ENCODE data around the gene GRN.
"Not testable (repeated sequence)": the region's sequence is repeated elsewhere in the genome, so short reads cannot be mapped to it uniquely, and the experiment has no call there.

Gene GRN

GRCh38 chr17:44362949-44363612 lies 18.0 kb downstream of the GRN start:
- peak; percentile 83 for DNase-seq

- DNase-seq, result peak; percentile 92
Measured at GRCh38 chr17:44363613-44364159, 18.6 kb downstream of the GRN start, which contains the start of gene FAM171A2. Gene FAM171A2 (minus strand): TSS chr17:44363853. CDS start chr17:44363714, 139 bp downstream.

GRCh38 chr17:44365051-44365450 lies 19.9 kb downstream of the GRN start:
- not testable (repeated sequence) for DNase-seq

GRCh38 chr17:44367231-44367979 lies 22.3 kb downstream of the GRN start:
- DNase-seq, result no peak

- not testable (repeated sequence) for DNase-seq
Measured at GRCh38 chr17:44368391-44369243, 23.5 kb downstream of the GRN start.

GRCh38 chr17:44369414-44370023 lies 24.4 kb downstream of the GRN start:
- DNase-seq, result not testable (repeated sequence)

- DNase-seq, result no peak
Measured at GRCh38 chr17:44372036-44372435, 26.9 kb downstream of the GRN start.

GRCh38 chr17:44374306-44375195 lies 29.4 kb downstream of the GRN start:
- DNase-seq, result no peak

- no peak for DNase-seq
Measured at GRCh38 chr17:44375196-44376017, 30.3 kb downstream of the GRN start.

- DNase-seq, result peak; percentile 71
Measured at GRCh38 chr17:44376124-44376523, 31.0 kb downstream of the GRN start.

- no peak for DNase-seq
Measured at GRCh38 chr17:44376779-44377178, 31.7 kb downstream of the GRN start.

GRCh38 chr17:44378171-44378705 lies 33.1 kb downstream of the GRN start:
- DNase-seq, result no peak

GRCh38 chr17:44379887-44380286 lies 34.8 kb downstream of the GRN start:
- DNase-seq, result no peak

GRCh38 chr17:44380767-44381166 lies 35.7 kb downstream of the GRN start:
- DNase-seq, result no peak

- DNase-seq, result no peak
Measured at GRCh38 chr17:44381810-44382305, 36.8 kb downstream of the GRN start.

- DNase-seq, result no peak
Measured at GRCh38 chr17:44382917-44383316, 37.8 kb downstream of the GRN start.

- DNase-seq, result no peak
Measured at GRCh38 chr17:44383363-44383762, 38.3 kb downstream of the GRN start.

GRCh38 chr17:44383861-44384260 lies 38.8 kb downstream of the GRN start:
- DNase-seq, result no peak

- DNase-seq, result no peak
Measured at GRCh38 chr17:44384281-44384822, 39.2 kb downstream of the GRN start.

- no peak for DNase-seq
Measured at GRCh38 chr17:44384823-44385286, 39.8 kb downstream of the GRN start.
